ENCODE measurements around the gene RSPH4A.

DNA sequence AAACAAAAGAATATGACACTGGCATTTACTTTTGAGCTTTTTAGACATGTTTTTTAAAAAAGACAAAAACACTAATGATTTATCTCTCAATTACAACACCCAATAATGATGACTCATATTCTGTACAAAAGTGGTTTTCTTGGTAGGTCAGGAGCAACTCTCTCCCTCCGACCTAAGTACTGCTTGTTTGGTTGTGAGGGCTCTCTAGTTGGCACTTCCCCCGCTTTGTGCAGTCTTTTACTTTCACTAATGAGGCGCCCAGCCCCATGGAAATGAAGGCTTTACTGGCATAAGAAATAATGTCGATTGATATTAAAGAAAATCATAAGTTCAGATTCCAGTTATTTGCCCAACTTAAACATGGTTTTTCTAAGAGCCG is 66.0 kb downstream of the RSPH4A start:
- TF ChIP-seq, protein P1, sequence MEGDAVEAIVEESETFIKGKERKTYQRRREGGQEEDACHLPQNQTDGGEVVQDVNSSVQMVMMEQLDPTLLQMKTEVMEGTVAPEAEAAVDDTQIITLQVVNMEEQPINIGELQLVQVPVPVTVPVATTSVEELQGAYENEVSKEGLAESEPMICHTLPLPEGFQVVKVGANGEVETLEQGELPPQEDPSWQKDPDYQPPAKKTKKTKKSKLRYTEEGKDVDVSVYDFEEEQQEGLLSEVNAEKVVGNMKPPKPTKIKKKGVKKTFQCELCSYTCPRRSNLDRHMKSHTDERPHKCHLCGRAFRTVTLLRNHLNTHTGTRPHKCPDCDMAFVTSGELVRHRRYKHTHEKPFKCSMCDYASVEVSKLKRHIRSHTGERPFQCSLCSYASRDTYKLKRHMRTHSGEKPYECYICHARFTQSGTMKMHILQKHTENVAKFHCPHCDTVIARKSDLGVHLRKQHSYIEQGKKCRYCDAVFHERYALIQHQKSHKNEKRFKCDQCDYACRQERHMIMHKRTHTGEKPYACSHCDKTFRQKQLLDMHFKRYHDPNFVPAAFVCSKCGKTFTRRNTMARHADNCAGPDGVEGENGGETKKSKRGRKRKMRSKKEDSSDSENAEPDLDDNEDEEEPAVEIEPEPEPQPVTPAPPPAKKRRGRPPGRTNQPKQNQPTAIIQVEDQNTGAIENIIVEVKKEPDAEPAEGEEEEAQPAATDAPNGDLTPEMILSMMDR (conservative IDR thresholded peaks at IDR 0.05 in 1 of 2, IDR thresholded peaks at IDR 0.05 in 1 of 2; ENCODE audit: extremely low read depth in 1 of 2, insufficient read depth in 1 of 2, low read depth in 1 of 2, low read length in 2 of 2): no peak
- no peak for TF ChIP-seq EZH2 (IDR thresholded peaks at IDR 0.05; ENCODE audit: borderline replicate concordance, low read length)
